ENCODE results near the gene GTF3C5. TPM values are rescaled to one million over a fixed set of nuclear protein-coding genes. Genes with fewer than 3 reads are reported as not detected.

The GTF3C5 gene
- total RNA-seq, 1 donor from 2014 or later, result 36.5 TPM

DNA sequence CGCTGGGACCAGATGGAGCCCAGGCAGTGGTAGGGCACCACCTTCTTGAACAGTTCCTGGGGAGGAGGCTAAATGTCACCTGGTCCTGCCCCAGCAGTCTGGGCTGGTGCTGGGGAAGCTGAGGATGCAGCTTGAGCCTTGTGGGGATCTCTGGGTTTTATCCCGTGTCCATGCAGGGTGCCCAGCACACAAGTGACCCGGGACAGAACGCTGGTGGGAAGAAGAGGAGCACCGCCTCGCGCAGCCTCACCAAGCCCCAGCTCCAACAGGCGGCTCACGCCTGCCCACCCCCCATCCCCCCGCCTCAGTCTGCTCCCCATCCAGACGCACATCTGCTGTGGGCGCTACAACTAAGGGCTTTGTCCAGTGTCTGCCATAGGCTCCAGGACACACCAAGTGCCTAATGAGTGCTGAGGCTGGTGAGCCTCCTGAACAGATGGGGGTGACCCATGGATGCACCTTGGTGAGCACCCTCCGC is 76.5 kb downstream of the GTF3C5 start:
- no peak for DNase-seq (ENCODE audit: low spot score)
- Mint-ChIP-seq H3K27ac (ENCODE audit: unreplicated experiment) (no peak overlapping the region), H3K4me1 (ENCODE audit: low read depth) (no peaks in the 10 kb centered on the region), H3K36me3 (ENCODE audit: low read depth) (peaks cover 19% of the 10 kb centered on the region), H3K9me3 (ENCODE audit: low read depth) (no peaks in the 10 kb centered on the region), H3K4me3 (ENCODE audit: unreplicated experiment) (no peak overlapping the region), H3K27me3 (ENCODE audit: low read depth) (no peaks in the 10 kb centered on the region)
- TF ChIP-seq, protein P1, sequence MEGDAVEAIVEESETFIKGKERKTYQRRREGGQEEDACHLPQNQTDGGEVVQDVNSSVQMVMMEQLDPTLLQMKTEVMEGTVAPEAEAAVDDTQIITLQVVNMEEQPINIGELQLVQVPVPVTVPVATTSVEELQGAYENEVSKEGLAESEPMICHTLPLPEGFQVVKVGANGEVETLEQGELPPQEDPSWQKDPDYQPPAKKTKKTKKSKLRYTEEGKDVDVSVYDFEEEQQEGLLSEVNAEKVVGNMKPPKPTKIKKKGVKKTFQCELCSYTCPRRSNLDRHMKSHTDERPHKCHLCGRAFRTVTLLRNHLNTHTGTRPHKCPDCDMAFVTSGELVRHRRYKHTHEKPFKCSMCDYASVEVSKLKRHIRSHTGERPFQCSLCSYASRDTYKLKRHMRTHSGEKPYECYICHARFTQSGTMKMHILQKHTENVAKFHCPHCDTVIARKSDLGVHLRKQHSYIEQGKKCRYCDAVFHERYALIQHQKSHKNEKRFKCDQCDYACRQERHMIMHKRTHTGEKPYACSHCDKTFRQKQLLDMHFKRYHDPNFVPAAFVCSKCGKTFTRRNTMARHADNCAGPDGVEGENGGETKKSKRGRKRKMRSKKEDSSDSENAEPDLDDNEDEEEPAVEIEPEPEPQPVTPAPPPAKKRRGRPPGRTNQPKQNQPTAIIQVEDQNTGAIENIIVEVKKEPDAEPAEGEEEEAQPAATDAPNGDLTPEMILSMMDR (IDR thresholded peaks at IDR 0.05), result no peak

Small RNA genes lying within 50 kb of the gene (microRNA-seq; reads per million reads assigned to microRNA genes)
- 5.0 reads per million for gene MIR6877 (ENCODE audit: borderline number of aligned reads)

Other genes starting within 250 kb of the GTF3C5 start
- gene AK8, start 152.7 kb upstream of the GTF3C5 start, total RNA-seq, result 0.22 to 1.5 TPM (median 0.33 TPM) in 3 replicates
- 3.3 to 5.4 TPM (median 3.7 TPM) in 3 replicates for gene SPACA9, start 152.1 kb upstream of the GTF3C5 start, total RNA-seq
- gene TSC1, start 86.4 kb upstream of the GTF3C5 start, total RNA-seq, result 37.7 to 50.7 TPM (median 42.5 TPM) in 3 replicates
- not detected in 3 replicates for gene GFI1B, start 52.3 kb upstream of the GTF3C5 start, total RNA-seq
- gene CEL, start 31.0 kb downstream of the GTF3C5 start, total RNA-seq, result 0.87 to 1.5 TPM (median 1.1 TPM) in 3 replicates
- gene RALGDS, start 90.2 kb downstream of the GTF3C5 start, total RNA-seq, result 16.1 to 19.0 TPM (median 17.5 TPM) in 3 replicates
- gene GBGT1, start 132.9 kb downstream of the GTF3C5 start, total RNA-seq, result 2.1 to 8.1 TPM (median 5.8 TPM) in 3 replicates
- gene OBP2B, start 178.3 kb downstream of the GTF3C5 start, total RNA-seq, result not detected in 3 replicates
- gene ABO, start 244.2 kb downstream of the GTF3C5 start, total RNA-seq, result 0.17 TPM in 1 of 3 replicates, not detected in the others